GM19455 (cell line): ENCODE results near the gene ZKSCAN1.
"Not testable (repeated sequence)": the region's sequence is repeated elsewhere in the genome, so short reads cannot be mapped to it uniquely, and the experiment has no call there.

Experiments
- ATAC-seq: cut with Tn5 transposase; IDR thresholded peaks from one replicate; pipeline ENCODE4 v1.9.1; 2021; ENCODE audit not compliant: unreplicated experiment

Gene ZKSCAN1

DNA sequence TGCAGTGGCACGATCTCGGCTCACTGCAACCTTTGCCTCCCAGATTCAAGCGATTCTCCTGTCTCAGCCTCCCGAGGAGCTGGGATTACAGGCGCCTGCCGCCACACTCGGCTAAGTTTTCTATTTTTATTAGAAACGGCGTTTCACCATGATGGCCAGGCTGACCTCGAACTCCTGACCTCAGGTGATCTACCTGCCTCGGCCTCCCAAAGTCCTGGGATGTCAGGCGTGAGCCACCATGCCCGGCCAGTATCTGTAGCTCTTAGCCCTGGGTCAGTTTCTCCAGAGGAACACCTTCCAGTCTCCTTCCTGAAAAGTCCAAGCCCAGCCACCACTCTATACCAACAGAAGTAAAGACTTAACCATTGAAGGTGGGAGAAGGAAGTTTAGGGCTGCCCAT, 15.2 kb upstream of the ZKSCAN1 start:
- no peak for ATAC-seq

GRCh38 chr7:100003711-100004661, 11.4 kb upstream of the ZKSCAN1 start:
- no peak for ATAC-seq

- no peak for ATAC-seq
Measured at GRCh38 chr7:100007887-100008286, 7.5 kb upstream of the ZKSCAN1 start.

DNA sequence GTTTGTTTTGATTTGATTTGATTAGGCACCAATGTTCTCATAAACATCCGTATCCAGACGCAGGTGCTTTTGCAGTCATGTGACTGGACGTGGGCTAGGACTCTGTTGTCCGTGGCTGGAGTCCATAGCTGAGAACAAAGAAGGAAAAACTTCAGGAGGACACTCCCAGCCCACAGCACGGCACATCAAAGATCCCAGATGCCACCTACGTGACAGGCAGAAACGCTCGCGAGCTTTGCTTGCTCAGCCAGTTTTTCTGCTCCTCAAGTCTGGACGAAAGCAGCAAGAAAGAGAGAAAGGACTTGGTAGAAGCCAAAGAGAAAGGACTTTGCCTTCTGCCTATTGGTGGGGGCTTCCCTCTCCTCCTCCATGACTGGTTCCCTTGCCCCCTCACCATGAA, 6.9 kb upstream of the ZKSCAN1 start:
- no peak for ATAC-seq

- ATAC-seq = not testable (repeated sequence)
Measured at GRCh38 chr7:100009952-100010351, 5.4 kb upstream of the ZKSCAN1 start.

GRCh38 chr7:100010901-100011300, 4.5 kb upstream of the ZKSCAN1 start:
- no peak for ATAC-seq

DNA sequence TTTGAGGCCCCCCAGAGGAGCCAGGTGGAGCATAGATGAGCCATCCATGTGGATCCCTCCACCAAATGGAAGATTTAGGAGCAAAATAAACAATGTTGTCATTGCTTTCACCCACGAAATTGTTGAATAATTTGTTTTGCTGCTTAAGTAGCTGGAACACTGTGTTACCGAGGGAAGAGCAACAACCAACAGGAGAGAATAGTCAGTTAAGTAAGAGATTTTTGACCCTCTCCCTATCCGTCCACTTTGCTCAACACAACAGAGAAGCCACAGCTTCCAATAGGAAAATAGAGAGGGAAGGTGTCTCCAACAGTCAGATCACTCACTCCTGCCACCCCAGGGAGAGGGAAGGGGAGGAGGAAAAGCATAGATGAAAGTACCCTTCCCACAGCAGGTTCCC, 3.9 kb upstream of the ZKSCAN1 start:
- no peak for ATAC-seq

DNA sequence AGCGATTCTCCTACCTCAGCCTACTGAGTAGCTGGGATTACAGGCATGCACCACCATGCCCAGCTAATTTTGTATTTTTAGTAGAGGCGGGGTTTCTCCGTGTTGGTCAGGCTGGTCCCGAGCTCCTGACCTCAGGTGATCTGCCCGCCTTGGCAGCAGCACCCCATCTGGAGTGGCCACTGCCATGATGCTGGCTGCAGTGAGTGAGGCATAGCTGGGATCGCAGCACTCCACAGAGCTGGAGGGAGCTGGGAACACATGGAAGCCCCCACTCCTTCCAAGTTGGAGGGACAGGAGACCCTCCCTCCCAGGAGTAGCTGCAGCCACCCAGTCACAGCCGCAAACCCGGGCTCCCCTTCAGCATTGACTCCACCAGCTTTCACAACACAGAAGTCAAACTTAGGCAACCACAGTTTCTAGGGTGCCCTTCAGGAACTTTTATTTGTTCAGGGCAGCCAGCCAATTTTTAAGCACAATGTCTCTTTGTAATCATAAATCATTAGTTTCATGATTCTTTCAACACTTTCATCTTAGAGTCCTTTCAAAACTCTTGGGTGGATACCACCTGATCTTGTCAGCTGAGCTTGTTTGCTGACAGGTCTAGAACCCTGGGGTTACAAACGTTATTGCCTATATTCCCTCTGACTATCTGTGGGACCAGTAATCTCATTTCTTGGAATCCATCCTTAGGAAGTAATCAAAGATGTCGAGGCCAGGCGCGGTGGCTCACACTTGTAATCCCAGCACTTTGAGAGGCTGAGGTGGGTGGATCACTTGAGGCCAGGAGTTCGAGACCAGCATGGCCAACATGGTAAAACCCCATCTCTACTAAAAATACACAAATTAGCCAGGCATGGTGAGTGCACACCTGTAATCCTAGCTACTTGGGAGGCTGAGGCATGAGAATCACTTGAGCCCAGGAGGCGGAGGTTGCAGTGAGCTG, 2.7 kb upstream of the ZKSCAN1 start:
- ATAC-seq = not testable (repeated sequence)

DNA sequence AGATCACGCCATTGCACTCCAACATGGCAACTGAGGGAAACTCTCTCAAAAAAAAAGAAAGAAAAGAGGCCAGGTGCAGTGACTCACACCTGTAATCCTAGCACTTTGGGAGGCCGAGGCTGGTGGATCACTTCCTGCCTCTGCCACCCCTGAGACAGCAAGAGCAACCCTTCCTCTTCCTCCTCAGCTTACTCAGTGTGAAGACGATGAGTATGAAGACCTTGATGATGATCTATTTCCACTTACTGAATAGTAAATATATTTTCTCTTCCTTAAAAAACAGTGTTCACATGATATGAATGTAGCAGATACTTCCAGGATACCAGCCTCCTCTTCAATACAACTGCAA, 2.1 kb upstream of the ZKSCAN1 start:
- ATAC-seq = no peak

GRCh38 chr7:100016215-100016901, 962 bp downstream of the ZKSCAN1 start:
- no peak for ATAC-seq

- no peak for ATAC-seq
Measured at GRCh38 chr7:100017300-100017699, 1.9 kb downstream of the ZKSCAN1 start.

- ATAC-seq = no peak
Measured at GRCh38 chr7:100017875-100018274, 2.5 kb downstream of the ZKSCAN1 start.

DNA sequence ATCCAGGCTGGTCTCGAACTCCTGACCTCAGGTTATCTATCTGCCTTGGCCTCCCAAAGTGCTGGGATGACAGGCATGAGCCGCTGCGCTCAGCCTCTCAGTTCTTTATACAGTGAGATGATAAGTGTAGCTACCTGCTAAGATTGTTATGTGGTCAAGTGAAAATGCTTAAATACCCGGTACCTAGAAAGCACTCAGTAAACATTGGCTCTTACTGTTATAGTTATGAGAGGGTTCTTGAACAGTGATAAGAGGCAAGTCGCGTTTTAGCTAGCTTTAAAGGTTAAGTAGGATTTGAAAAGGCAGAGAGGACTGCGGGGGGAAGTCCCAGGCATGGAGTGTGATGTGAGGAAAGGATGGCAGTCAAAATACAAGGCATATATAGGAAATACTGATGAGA, 4.5 kb downstream of the ZKSCAN1 start:
- no peak for ATAC-seq

DNA sequence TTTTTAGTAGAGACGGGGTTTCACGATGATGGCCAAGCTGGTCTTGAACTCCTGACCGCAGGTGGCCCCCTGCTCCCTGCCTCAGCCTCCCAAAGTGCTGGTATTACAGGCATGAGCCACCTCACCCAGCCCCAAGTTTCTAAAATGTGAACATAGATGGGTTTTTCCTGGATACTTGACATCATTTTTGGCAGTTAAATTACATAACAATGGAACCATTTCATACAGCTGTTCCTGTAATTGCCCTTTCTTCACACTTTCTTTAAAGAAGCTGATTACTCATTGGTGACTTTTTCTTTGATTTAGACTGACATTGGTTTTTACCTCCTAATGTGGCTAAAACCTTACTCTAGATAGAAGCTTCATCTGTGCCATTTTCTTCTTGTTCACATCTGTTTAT, 5.9 kb downstream of the ZKSCAN1 start:
- ATAC-seq = no peak

- ATAC-seq = no peak
Measured at GRCh38 chr7:100022621-100023020, 7.2 kb downstream of the ZKSCAN1 start.

DNA sequence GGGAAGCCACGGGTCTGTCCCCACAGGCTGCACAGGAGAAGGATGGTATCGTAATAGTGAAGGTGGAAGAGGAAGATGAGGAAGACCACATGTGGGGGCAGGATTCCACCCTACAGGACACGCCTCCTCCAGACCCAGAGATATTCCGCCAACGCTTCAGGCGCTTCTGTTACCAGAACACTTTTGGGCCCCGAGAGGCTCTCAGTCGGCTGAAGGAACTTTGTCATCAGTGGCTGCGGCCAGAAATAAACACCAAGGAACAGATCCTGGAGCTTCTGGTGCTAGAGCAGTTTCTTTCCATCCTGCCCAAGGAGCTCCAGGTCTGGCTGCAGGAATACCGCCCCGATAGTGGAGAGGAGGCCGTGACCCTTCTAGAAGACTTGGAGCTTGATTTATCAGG, 8.1 kb downstream of the ZKSCAN1 start:
- ATAC-seq = no peak

DNA sequence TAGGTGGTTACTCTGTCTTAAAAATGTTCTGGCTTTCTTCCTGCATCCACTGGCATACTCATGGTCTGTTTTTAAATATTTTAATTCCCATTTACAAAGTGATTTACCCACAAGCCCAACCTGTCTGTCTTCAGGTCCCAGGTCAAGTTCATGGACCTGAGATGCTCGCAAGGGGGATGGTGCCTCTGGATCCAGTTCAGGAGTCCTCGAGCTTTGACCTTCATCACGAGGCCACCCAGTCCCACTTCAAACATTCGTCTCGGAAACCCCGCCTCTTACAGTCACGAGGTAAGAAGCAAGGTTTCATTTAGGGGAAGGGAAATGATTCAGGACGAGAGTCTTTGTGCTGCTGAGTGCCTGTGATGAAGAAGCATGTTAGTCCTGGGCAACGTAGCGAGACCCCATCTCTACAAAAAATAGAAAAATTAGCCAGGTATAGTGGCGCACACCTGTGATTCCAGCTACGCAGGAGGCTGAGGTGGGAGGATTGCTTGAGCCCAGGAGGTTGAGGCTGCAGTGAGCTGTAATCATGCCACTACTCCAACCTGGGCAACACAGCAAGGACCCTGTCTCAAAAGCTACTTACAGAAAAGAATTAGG, 8.7 kb downstream of the ZKSCAN1 start:
- ATAC-seq = no peak

DNA sequence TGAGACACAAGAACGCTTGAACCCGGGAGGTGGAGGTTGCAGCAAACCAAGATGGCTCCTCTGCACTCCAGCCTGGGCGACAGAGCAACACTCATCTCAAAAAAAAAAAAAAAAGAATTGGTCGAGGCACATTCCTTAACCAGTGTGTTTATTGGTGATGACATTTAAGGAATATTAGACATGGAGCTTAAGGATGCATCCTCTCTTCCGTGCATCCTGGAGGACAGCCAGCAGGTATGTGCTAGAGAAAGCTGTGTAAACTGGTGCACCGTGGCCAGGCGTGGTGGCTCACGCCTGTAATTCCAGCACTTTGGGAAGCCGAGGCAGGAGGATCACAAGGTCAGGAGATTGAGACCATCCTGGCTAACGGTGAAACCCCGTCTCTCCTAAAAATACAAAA, 11.8 kb downstream of the ZKSCAN1 start:
- ATAC-seq = no peak

GRCh38 chr7:100029596-100029995, 14.2 kb downstream of the ZKSCAN1 start:
- ATAC-seq = no peak

GRCh38 chr7:100033526-100033925, 18.1 kb downstream of the ZKSCAN1 start:
- ATAC-seq = no peak
